HCT116 (cell line): ENCODE results near the gene MAP3K2. TPM values are rescaled to one million over a fixed set of nuclear protein-coding genes. Genes with fewer than 3 reads are reported as not detected.

ENCODE experiments used
- ATAC-seq: fragments of 200-7000 bp; cut with Tn5 transposase; 2 replicates; pipeline ENCODE4 v1.9.1; 2020; ENCODE audit warnings: mild to moderate bottlenecking, moderate library complexity
- BruUV-seq: library from RNA; stranded (reverse); fragments of 400-500 nt; replicated peaks from 2 replicates; lab custom pipeline; 2021; lab: Mats Ljungman, UMichigan
- CTCF ChIA-PET: fragments of 300-600 bp; sonication (Branson Sonifier 250); formaldehyde crosslinking; loops from one replicate; lab custom pipeline; 2021; ENCODE audit warnings: antibody characterized with exemption; lab: Charles Lee
- POLR2A ChIA-PET: fragments of 300-600, 350-600 bp; sonication (Branson Sonifier 250); formaldehyde crosslinking; loops from one replicate; lab custom pipeline; 2021; ENCODE audit warnings: antibody characterized with exemption; lab: Charles Lee
- RAD21 ChIA-PET, 2 experiments: fragments of 300-600 bp; sonication (Branson Sonifier 250); formaldehyde crosslinking; loops; one replicate each; lab custom pipeline; 2023; ENCODE audit warnings: low total read pairs in 2 of 2; ENCODE audit not compliant: uncharacterized antibody in 2 of 2, unreplicated experiment in 2 of 2, low non-redundant PET in 1 of 2; lab: Charles Lee
- DNase-seq: peaks from one replicate; pipeline ENCODE4 v3.0.0-alpha.2; 2010; ENCODE audit warnings: low read depth, low spot score
- H2AFZ ChIP-seq: fragments of 200-600 bp; shearing (Covaris generic), sonication (generic); 2 replicates; pipeline ENCODE4 v1.6.1; 2017; ENCODE audit warnings: low read depth, mixed run types, mixed read lengths, antibody characterized with exemption, low read length; ENCODE audit not compliant: poor library complexity, severe bottlenecking
- H3K27ac ChIP-seq: 2 replicates; pipeline ENCODE4 v1.5.1; 2012; ENCODE audit warnings: low read depth, low read length
- H3K27me3 ChIP-seq: fragments of 200-600 bp; sonication (generic); 2 replicates; pipeline ENCODE4 v1.6.1; 2016; ENCODE audit warnings: mixed run types, low read length, mixed read lengths; ENCODE audit not compliant: insufficient read depth
- H3K36me3 ChIP-seq, 2 experiments: fragments of 200-500 bp in 1 of 2; fragments of 200-600 bp in 1 of 2; sonication (Bioruptor generic) in 1 of 2; sonication (generic) in 1 of 2; 2 replicates each; pipeline versions ENCODE4 v1.5.1 to v1.6.1; 2014 to 2016; ENCODE audit warnings: low read length in 2 of 2, inconsistent platforms in 1 of 2, mixed read lengths in 1 of 2, mixed run types in 1 of 2; ENCODE audit not compliant: insufficient read depth in 2 of 2, control insufficient read depth in 1 of 2
- H3K4me1 ChIP-seq, 2 experiments: fragments of 200-600 bp in 1 of 2; sonication (generic) in 1 of 2; 2 replicates each; pipeline versions ENCODE4 v1.5.1 to v1.6.1; 2012 to 2017; ENCODE audit warnings: low read length in 2 of 2, inconsistent platforms in 1 of 2, mild to moderate bottlenecking in 1 of 2, mixed read lengths in 1 of 2, mixed run types in 1 of 2, moderate library complexity in 1 of 2; ENCODE audit not compliant: insufficient read depth in 2 of 2, control insufficient read depth in 1 of 2
- H3K4me2 ChIP-seq: fragments of 200-600 bp; sonication (generic); 2 replicates; pipeline ENCODE4 v1.6.1; 2017; ENCODE audit warnings: mixed run types, low read length, mixed read lengths
- H3K4me3 ChIP-seq, 2 experiments: fragments of 200-600 bp in 1 of 2; sonication (generic) in 1 of 2; replicated peaks in 1 of 2; 2 replicates each; pipeline ENCODE4 v1.5.1; 2011 to 2016; ENCODE audit warnings: low read length in 2 of 2, control low read depth in 1 of 2, low read depth in 1 of 2, mild to moderate bottlenecking in 1 of 2, mixed read lengths in 1 of 2, mixed run types in 1 of 2
- H3K79me2 ChIP-seq: fragments of 200-600 bp; sonication (generic); 2 replicates; pipeline ENCODE4 v1.6.1; 2017; ENCODE audit warnings: mild to moderate bottlenecking, mixed run types, low read length, moderate library complexity, mixed read lengths; ENCODE audit not compliant: insufficient read depth
- H3K9ac ChIP-seq: fragments of 200-600 bp; sonication (generic); 2 replicates; pipeline ENCODE4 v1.6.1; 2016; ENCODE audit warnings: low read length, mixed read lengths
- H3K9me2 ChIP-seq: fragments of 200-600 bp; sonication (generic), shearing (Covaris generic); 2 replicates; pipeline ENCODE4 v1.6.1; 2017; ENCODE audit warnings: mixed run types, mild to moderate bottlenecking, moderate library complexity; ENCODE audit not compliant: insufficient read depth
- H3K9me3 ChIP-seq, 2 experiments: fragments of 200-500 bp in 1 of 2; fragments of 200-600 bp in 1 of 2; sonication (Bioruptor generic) in 1 of 2; sonication (generic) in 1 of 2; 2 replicates each; pipeline ENCODE4 v1.6.1; 2014 to 2017; ENCODE audit warnings: low read length in 2 of 2, mixed read lengths in 2 of 2, inconsistent platforms in 1 of 2, low read depth in 1 of 2, mild to moderate bottlenecking in 1 of 2, mixed run types in 1 of 2, moderate library complexity in 1 of 2; ENCODE audit not compliant: control insufficient read depth in 1 of 2, insufficient read depth in 1 of 2
- H4K20me1 ChIP-seq: fragments of 200-600 bp; sonication (generic), shearing (Covaris generic); 2 replicates; pipeline ENCODE4 v1.6.1; 2017; ENCODE audit warnings: mixed run types, mild to moderate bottlenecking, moderate library complexity; ENCODE audit not compliant: insufficient read depth
- EGR1 ChIP-seq: IDR thresholded peaks from 2 replicates; pipeline ENCODE4 v1.6.1; 2012; ENCODE audit warnings: low read depth
- JUND ChIP-seq: IDR thresholded peaks from 2 replicates; pipeline ENCODE4 v1.6.1; 2012
- POLR2AphosphoS5 ChIP-seq: IDR thresholded peaks from 2 replicates; pipeline ENCODE4 v1.6.1; 2011; ENCODE audit warnings: mild to moderate bottlenecking, low read depth, low read length, moderate library complexity
- SIN3A ChIP-seq: IDR thresholded peaks from 2 replicates; pipeline ENCODE4 v1.6.1; 2012; ENCODE audit warnings: low read depth
- SRF ChIP-seq: IDR thresholded peaks from 2 replicates; pipeline ENCODE4 v1.6.1; 2012; ENCODE audit warnings: low read depth
- TCF7L2 ChIP-seq: IDR thresholded peaks from 2 replicates; pipeline ENCODE4 v1.7.0; 2011; ENCODE audit warnings: borderline replicate concordance, inconsistent platforms; ENCODE audit not compliant: insufficient read depth, insufficient read length; ENCODE audit errors: extremely low read depth
- YY1 ChIP-seq: IDR thresholded peaks from 2 replicates; pipeline ENCODE4 v1.6.1; 2011; ENCODE audit warnings: low read length, low read depth, moderate library complexity, mild to moderate bottlenecking; ENCODE audit not compliant: insufficient replicate concordance; ENCODE audit errors: extremely low read depth
- ZFX ChIP-seq: fragments of 450-650 bp; IDR thresholded peaks from 2 replicates; pipeline ENCODE4 v1.6.1; 2017
- intact Hi-C: fragments of 100-400 bp; cut with micrococcal nuclease; formaldehyde crosslinking; loops from 2 replicates; pipeline ENCODE4 v1.10.0; 2022
- total RNA-seq: library from RNA; stranded (reverse); gene quantifications from one replicate; pipeline ENCODE4 v1.2.1, GENCODE V29; 2021; ENCODE audit not compliant: unreplicated experiment
- TF ChIP-seq, protein P1 (sequence below), 3 experiments: fragments of 200-600 bp in 1 of 3; sonication (generic) in 1 of 3; IDR thresholded peaks in 2 of 3; conservative IDR thresholded peaks in 1 of 3; 2 replicates each; pipeline ENCODE4 v1.5.1; 2012 to 2017; ENCODE audit warnings: low read depth in 2 of 3, low read length in 2 of 3, antibody characterized with exemption in 1 of 3, borderline replicate concordance in 1 of 3, control low read depth in 1 of 3, mild to moderate bottlenecking in 1 of 3, mixed read lengths in 1 of 3, mixed run types in 1 of 3, moderate library complexity in 1 of 3; ENCODE audit not compliant: insufficient read depth in 1 of 3
- TF ChIP-seq, protein P2 (sequence below): IDR thresholded peaks from 2 replicates; pipeline ENCODE4 v1.6.1; 2012; ENCODE audit warnings: low read depth
- TF ChIP-seq, protein P3 (sequence below): IDR thresholded peaks from 2 replicates; pipeline ENCODE4 v1.6.1; 2012
- TF ChIP-seq, protein P4 (sequence below): IDR thresholded peaks from 2 replicates; pipeline ENCODE4 v1.6.1; 2012

Gene MAP3K2
- total RNA-seq, 1 experiment from 2014 or later, result 44.5 TPM

DNA sequence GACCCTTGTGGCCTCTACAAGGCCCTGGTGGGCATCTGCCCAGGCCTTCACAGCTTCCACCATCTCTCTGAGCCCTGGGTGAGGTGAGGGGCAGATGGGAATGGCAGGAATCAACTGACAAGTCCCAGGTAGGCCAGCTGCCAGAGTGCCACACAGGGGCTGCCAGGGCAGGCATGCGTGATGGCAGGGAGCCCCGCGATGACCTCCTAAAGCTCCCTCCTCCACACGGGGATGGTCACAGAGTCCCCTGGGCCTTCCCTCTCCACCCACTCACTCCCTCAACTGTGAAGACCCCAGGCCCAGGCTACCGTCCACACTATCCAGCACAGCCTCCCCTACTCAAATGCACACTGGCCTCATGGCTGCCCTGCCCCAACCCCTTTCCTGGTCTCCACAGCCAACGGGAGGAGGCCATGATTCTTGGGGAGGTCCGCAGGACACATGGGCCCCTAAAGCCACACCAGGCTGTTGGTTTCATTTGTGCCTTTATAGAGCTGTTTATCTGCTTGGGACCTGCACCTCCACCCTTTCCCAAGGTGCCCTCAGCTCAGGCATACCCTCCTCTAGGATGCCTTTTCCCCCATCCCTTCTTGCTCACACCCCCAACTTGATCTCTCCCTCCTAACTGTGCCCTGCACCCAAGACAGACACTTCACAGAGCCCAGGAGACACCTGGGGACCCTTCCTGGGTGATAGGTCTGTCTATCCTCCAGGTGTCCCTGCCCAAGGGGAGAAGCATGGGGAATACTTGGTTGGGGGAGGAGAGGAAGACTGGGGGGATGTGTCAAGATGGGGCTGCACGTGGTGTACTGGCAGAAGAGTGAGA lies 32.5 kb upstream of the MAP3K2 start:
- no peaks in the 10 kb centered on the region; the same call in 1 of the 2 replicates for H3K27me3 ChIP-seq
- no peaks in the 10 kb centered on the region for H3K36me3 ChIP-seq
- ATAC-seq (no peak), DNase-seq (no peak)
- ChIA-PET CTCF (interaction anchor here (1.7 kb wide), 1 partner anchor 223 kb away, joined by 4 read pairs; no protein-coding TSS in a partner anchor), POLR2A (interaction anchor here (0.6 kb wide), 1 partner anchor 88 kb away, joined by 3 read pairs; no protein-coding TSS in a partner anchor), RAD21 (interaction anchor here in 1 of 2 experiments (0.6 kb wide), 1 partner anchor 13 kb away, joined by 3 read pairs; no protein-coding TSS in a partner anchor)
- no peak overlapping the region for H3K9ac ChIP-seq
- H3K27ac ChIP-seq, result no peak overlapping the region; the same call in 1 of the 2 replicates
- H3K9me3 ChIP-seq, result no peaks in the 10 kb centered on the region
- no peaks in the 10 kb centered on the region for H3K79me2 ChIP-seq
- H3K9me2 ChIP-seq, result no peaks in the 10 kb centered on the region
- H3K4me1 ChIP-seq, result peaks cover 2 to 25% of the 10 kb centered on the region in 2 experiments; a peak in 3 of 4 replicates
- TF ChIP-seq SRF, result no peak
- no peak for TF ChIP-seq EGR1
- TF ChIP-seq, protein P1, sequence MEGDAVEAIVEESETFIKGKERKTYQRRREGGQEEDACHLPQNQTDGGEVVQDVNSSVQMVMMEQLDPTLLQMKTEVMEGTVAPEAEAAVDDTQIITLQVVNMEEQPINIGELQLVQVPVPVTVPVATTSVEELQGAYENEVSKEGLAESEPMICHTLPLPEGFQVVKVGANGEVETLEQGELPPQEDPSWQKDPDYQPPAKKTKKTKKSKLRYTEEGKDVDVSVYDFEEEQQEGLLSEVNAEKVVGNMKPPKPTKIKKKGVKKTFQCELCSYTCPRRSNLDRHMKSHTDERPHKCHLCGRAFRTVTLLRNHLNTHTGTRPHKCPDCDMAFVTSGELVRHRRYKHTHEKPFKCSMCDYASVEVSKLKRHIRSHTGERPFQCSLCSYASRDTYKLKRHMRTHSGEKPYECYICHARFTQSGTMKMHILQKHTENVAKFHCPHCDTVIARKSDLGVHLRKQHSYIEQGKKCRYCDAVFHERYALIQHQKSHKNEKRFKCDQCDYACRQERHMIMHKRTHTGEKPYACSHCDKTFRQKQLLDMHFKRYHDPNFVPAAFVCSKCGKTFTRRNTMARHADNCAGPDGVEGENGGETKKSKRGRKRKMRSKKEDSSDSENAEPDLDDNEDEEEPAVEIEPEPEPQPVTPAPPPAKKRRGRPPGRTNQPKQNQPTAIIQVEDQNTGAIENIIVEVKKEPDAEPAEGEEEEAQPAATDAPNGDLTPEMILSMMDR (IDR thresholded peaks at IDR 0.05 in 2 of 3, conservative IDR thresholded peaks at IDR 0.05 in 1 of 3; ENCODE audit: borderline replicate concordance in 1 of 3, insufficient read depth in 1 of 3, low read depth in 2 of 3, low read length in 2 of 3), result no peak
- no peak for TF ChIP-seq SIN3A
- TF ChIP-seq JUND, result no peak
- TF ChIP-seq, protein P2, sequence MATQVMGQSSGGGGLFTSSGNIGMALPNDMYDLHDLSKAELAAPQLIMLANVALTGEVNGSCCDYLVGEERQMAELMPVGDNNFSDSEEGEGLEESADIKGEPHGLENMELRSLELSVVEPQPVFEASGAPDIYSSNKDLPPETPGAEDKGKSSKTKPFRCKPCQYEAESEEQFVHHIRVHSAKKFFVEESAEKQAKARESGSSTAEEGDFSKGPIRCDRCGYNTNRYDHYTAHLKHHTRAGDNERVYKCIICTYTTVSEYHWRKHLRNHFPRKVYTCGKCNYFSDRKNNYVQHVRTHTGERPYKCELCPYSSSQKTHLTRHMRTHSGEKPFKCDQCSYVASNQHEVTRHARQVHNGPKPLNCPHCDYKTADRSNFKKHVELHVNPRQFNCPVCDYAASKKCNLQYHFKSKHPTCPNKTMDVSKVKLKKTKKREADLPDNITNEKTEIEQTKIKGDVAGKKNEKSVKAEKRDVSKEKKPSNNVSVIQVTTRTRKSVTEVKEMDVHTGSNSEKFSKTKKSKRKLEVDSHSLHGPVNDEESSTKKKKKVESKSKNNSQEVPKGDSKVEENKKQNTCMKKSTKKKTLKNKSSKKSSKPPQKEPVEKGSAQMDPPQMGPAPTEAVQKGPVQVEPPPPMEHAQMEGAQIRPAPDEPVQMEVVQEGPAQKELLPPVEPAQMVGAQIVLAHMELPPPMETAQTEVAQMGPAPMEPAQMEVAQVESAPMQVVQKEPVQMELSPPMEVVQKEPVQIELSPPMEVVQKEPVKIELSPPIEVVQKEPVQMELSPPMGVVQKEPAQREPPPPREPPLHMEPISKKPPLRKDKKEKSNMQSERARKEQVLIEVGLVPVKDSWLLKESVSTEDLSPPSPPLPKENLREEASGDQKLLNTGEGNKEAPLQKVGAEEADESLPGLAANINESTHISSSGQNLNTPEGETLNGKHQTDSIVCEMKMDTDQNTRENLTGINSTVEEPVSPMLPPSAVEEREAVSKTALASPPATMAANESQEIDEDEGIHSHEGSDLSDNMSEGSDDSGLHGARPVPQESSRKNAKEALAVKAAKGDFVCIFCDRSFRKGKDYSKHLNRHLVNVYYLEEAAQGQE, result no peak
- no peak for TF ChIP-seq YY1
- no peak for TF ChIP-seq TCF7L2
- TF ChIP-seq, protein P3, sequence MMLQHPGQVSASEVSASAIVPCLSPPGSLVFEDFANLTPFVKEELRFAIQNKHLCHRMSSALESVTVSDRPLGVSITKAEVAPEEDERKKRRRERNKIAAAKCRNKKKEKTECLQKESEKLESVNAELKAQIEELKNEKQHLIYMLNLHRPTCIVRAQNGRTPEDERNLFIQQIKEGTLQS, result no peak
- no peak for TF ChIP-seq POLR2AphosphoS5
- TF ChIP-seq, protein P4, sequence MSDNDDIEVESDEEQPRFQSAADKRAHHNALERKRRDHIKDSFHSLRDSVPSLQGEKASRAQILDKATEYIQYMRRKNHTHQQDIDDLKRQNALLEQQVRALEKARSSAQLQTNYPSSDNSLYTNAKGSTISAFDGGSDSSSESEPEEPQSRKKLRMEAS, result no peak
- no peak for TF ChIP-seq ZFX
- H3K4me2 ChIP-seq, result no peak overlapping the region
- intact Hi-C loops, result no loop called here
- H2AFZ ChIP-seq, result no peak overlapping the region
- H3K4me3 ChIP-seq, result no peak overlapping the region
- no TSS peak for BruUV-seq
- no peaks in the 10 kb centered on the region for H4K20me1 ChIP-seq
